ENCODE results near the gene OR2B6. TPM values are rescaled to one million over a fixed set of nuclear protein-coding genes. Genes with fewer than 3 reads are reported as not detected.

The OR2B6 gene
- total and polyA plus RNA-seq, 2 donors from 2014 or later = not detected

GRCh38 chr6:28002161-28002560 lies 45.1 kb downstream of the OR2B6 start:
- Histone ChIP-seq H3K4me3 (ENCODE audit: low read length in 3 of 3) (no peak overlapping the region), H3K27ac (ENCODE audit: low read depth in 2 of 2, low read length in 2 of 2) (no peak overlapping the region), H3K4me1 (ENCODE audit: control insufficient read depth in 2 of 3, insufficient read depth in 2 of 3, low read depth in 1 of 3, low read length in 3 of 3) (no peaks in the 10 kb centered on the region), H3K9me3 (ENCODE audit: control insufficient read depth in 2 of 3, insufficient read depth in 1 of 3, low read length in 3 of 3) (no peaks in the 10 kb centered on the region), H3K9ac (ENCODE audit: low read length in 3 of 3) (no peak overlapping the region), H3K27me3 (ENCODE audit: control insufficient read depth, insufficient read depth, low read length) (no peaks in the 10 kb centered on the region), H3K36me3 (ENCODE audit: control insufficient read depth in 2 of 3, insufficient read depth in 3 of 3, low read length in 3 of 3) (no peaks in the 10 kb centered on the region)
- TF ChIP-seq, protein P1, sequence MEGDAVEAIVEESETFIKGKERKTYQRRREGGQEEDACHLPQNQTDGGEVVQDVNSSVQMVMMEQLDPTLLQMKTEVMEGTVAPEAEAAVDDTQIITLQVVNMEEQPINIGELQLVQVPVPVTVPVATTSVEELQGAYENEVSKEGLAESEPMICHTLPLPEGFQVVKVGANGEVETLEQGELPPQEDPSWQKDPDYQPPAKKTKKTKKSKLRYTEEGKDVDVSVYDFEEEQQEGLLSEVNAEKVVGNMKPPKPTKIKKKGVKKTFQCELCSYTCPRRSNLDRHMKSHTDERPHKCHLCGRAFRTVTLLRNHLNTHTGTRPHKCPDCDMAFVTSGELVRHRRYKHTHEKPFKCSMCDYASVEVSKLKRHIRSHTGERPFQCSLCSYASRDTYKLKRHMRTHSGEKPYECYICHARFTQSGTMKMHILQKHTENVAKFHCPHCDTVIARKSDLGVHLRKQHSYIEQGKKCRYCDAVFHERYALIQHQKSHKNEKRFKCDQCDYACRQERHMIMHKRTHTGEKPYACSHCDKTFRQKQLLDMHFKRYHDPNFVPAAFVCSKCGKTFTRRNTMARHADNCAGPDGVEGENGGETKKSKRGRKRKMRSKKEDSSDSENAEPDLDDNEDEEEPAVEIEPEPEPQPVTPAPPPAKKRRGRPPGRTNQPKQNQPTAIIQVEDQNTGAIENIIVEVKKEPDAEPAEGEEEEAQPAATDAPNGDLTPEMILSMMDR (IDR thresholded peaks at IDR 0.05; ENCODE audit: borderline replicate concordance, extremely low read depth, insufficient read depth) = no peak
- DNase-seq = peak in 3 of 5 donors; percentile 22 to 28 (median 23)
- no peak for FAIRE-seq
- intact Hi-C loops (cut with DNase I) = no loop called here

- no peaks in the 10 kb centered on the region for H3K36me3 ChIP-seq (ENCODE audit: control insufficient read depth in 2 of 3, insufficient read depth in 3 of 3, low read length in 3 of 3)
- no peak for FAIRE-seq
Observed at GRCh38 chr6:28003059-28003458, 46.0 kb downstream of the OR2B6 start.

GRCh38 chr6:28003661-28004060 lies 46.6 kb downstream of the OR2B6 start:
- TF ChIP-seq, protein P1 (IDR thresholded peaks at IDR 0.05; ENCODE audit: borderline replicate concordance, extremely low read depth, insufficient read depth) = no peak
- intact Hi-C loops (cut with DNase I) = no loop called here
- no peak for FAIRE-seq
- no peaks in the 10 kb centered on the region for H3K27me3 ChIP-seq (ENCODE audit: control insufficient read depth, insufficient read depth, low read length)
- DNase-seq = no peak
- no peak overlapping the region for H3K4me3 ChIP-seq (ENCODE audit: low read length in 3 of 3)
- no peak overlapping the region for H3K9ac ChIP-seq (ENCODE audit: low read length in 3 of 3)
- H3K27ac ChIP-seq (ENCODE audit: low read depth in 2 of 2, low read length in 2 of 2) = no peak overlapping the region
- no peaks in the 10 kb centered on the region for H3K36me3 ChIP-seq (ENCODE audit: control insufficient read depth in 2 of 3, insufficient read depth in 3 of 3, low read length in 3 of 3)
- H3K9me3 ChIP-seq (ENCODE audit: control insufficient read depth in 2 of 3, insufficient read depth in 1 of 3, low read length in 3 of 3) = no peaks in the 10 kb centered on the region
- H3K4me1 ChIP-seq (ENCODE audit: control insufficient read depth in 2 of 3, insufficient read depth in 2 of 3, low read depth in 1 of 3, low read length in 3 of 3) = no peaks in the 10 kb centered on the region

More at GRCh38 chr6:28003059-28003458, 46.0 kb downstream of the OR2B6 start:
- H3K4me1 ChIP-seq (ENCODE audit: control insufficient read depth in 2 of 3, insufficient read depth in 2 of 3, low read depth in 1 of 3, low read length in 3 of 3) = no peaks in the 10 kb centered on the region
- H3K27me3 ChIP-seq (ENCODE audit: control insufficient read depth, insufficient read depth, low read length) = no peaks in the 10 kb centered on the region
- H3K9ac ChIP-seq (ENCODE audit: low read length in 3 of 3) = no peak overlapping the region
- no peaks in the 10 kb centered on the region for H3K9me3 ChIP-seq (ENCODE audit: control insufficient read depth in 2 of 3, insufficient read depth in 1 of 3, low read length in 3 of 3)
- TF ChIP-seq, protein P1 (IDR thresholded peaks at IDR 0.05; ENCODE audit: borderline replicate concordance, extremely low read depth, insufficient read depth) = no peak
- intact Hi-C loops (cut with DNase I) = no loop called here
- no peak overlapping the region for H3K27ac ChIP-seq (ENCODE audit: low read depth in 2 of 2, low read length in 2 of 2)
- DNase-seq = peak in 1 of 5 donors; percentile 36
- no peak overlapping the region for H3K4me3 ChIP-seq (ENCODE audit: low read length in 3 of 3)
